ENCODE data around the gene HIVEP1.

HIVEP1 gene

GRCh38 chr6:12200761-12201160 lies 188.6 kb downstream of the HIVEP1 start:
- Histone ChIP-seq H3K36me3 (ENCODE audit: control insufficient read depth in 2 of 2, insufficient read depth in 1 of 2, low read length in 2 of 2) (no peaks in the 10 kb centered on the region), H3K9me3 (ENCODE audit: control insufficient read depth, insufficient read depth, low read depth, low read length) (no peaks in the 10 kb centered on the region), H3K4me1 (ENCODE audit: control insufficient read depth, insufficient read depth, low read length) (no peaks in the 10 kb centered on the region), H3K4me3 (ENCODE audit: low read depth, low read length) (no peak overlapping the region), H3K27ac (ENCODE audit: extremely low read depth, low read depth, low read length) (no peak overlapping the region)
- CTCF ChIA-PET, result interaction anchor here (0.5 to 0.8 kb wide), 3 partner anchors 35 to 546 kb away, joined by 3 to 4 read pairs (median 3); no protein-coding TSS in a partner anchor
- POLR2A ChIA-PET, result interaction anchor here (0.5 to 0.9 kb wide), 2 partner anchors 21 to 57 kb away, joined by 3 to 4 read pairs; no protein-coding TSS in a partner anchor
- no peak for TF ChIP-seq ZIC2 (tag by site-specific recombination; IDR thresholded peaks at IDR 0.05)
- TF ChIP-seq ZNF214 (tag by site-specific recombination; IDR thresholded peaks at IDR 0.05; ENCODE audit: borderline replicate concordance), result no peak
- TF ChIP-seq TCF7L2 (IDR thresholded peaks at IDR 0.05; ENCODE audit: borderline replicate concordance, low read depth, low read length), result no peak
- peak; percentile 47; the same call in 1 of the 2 replicates for TF ChIP-seq ZBTB17 (tag by site-specific recombination; IDR thresholded peaks at IDR 0.05)
- no peak for TF ChIP-seq ZSCAN4 (tag by site-specific recombination; IDR thresholded peaks at IDR 0.05)
- no peak for TF ChIP-seq ZNF777 (tag by site-specific recombination; IDR thresholded peaks at IDR 0.05; ENCODE audit: borderline replicate concordance)

- ChIA-PET POLR2A (interaction anchor here (0.6 to 1.1 kb wide), 3 partner anchors 10 to 183 kb away, joined by 4 to 5 read pairs (median 4); partner anchors contain the start of gene EDN1), CTCF (interaction anchor here (0.6 to 1.5 kb wide), 2 partner anchors 30 to 475 kb away, joined by 3 to 10 read pairs; no protein-coding TSS in a partner anchor)
- H3K9me3 ChIP-seq (ENCODE audit: control insufficient read depth, insufficient read depth, low read depth, low read length), result no peaks in the 10 kb centered on the region
- no peaks in the 10 kb centered on the region for H3K36me3 ChIP-seq (ENCODE audit: control insufficient read depth in 2 of 2, insufficient read depth in 1 of 2, low read length in 2 of 2)
- H3K4me1 ChIP-seq (ENCODE audit: control insufficient read depth, insufficient read depth, low read length), result no peaks in the 10 kb centered on the region
- no peak overlapping the region for H3K27ac ChIP-seq (ENCODE audit: extremely low read depth, low read depth, low read length)
- H3K4me3 ChIP-seq (ENCODE audit: low read depth, low read length), result no peak overlapping the region
- TF ChIP-seq MEIS1 (CRISPR knock-in tag; IDR thresholded peaks at IDR 0.05; ENCODE audit: borderline replicate concordance) (no peak), FEZF1 (tag by site-specific recombination; IDR thresholded peaks at IDR 0.05) (0 out of 2 replicates have a peak, but pooled peaks have one; percentile 46)
These were observed 190.9 kb downstream of the HIVEP1 start for GRCh38 chr6:12203001-12203400.

- CTCF ChIA-PET, result interaction anchor here (0.7 kb wide), 1 partner anchor 389 kb away, joined by 3 read pairs; no protein-coding TSS in a partner anchor
- POLR2A ChIA-PET, result no interaction called here
- no peaks in the 10 kb centered on the region for H3K9me3 ChIP-seq (ENCODE audit: control insufficient read depth, insufficient read depth, low read depth, low read length)
- H3K27ac ChIP-seq (ENCODE audit: extremely low read depth, low read depth, low read length), result no peak overlapping the region
- H3K4me3 ChIP-seq (ENCODE audit: low read depth, low read length), result no peak overlapping the region
- H3K4me1 ChIP-seq (ENCODE audit: control insufficient read depth, insufficient read depth, low read length), result no peaks in the 10 kb centered on the region
- no peaks in the 10 kb centered on the region for H3K36me3 ChIP-seq (ENCODE audit: control insufficient read depth in 2 of 2, insufficient read depth in 1 of 2, low read length in 2 of 2)
- TF ChIP-seq ZNF544 (tag by site-specific recombination; IDR thresholded peaks at IDR 0.05) (no peak), ZNF248 (tag by site-specific recombination; IDR thresholded peaks at IDR 0.05) (no peak)
These were observed 196.1 kb downstream of the HIVEP1 start for GRCh38 chr6:12208190-12208589.

- no peak overlapping the region for H3K27ac ChIP-seq (ENCODE audit: extremely low read depth, low read depth, low read length)
- ChIA-PET POLR2A (no interaction called here), CTCF (no interaction called here)
- TF ChIP-seq ZNF518A (tag by site-specific recombination; conservative IDR thresholded peaks at IDR 0.05; ENCODE audit: low read depth) (no peak), ZSCAN16 (tag by site-specific recombination; IDR thresholded peaks at IDR 0.05) (no peak), ZNF335 (tag by site-specific recombination; conservative IDR thresholded peaks at IDR 0.05) (no peak), ZNF223 (tag by site-specific recombination; IDR thresholded peaks at IDR 0.05) (no peak), ZNF48 (tag by site-specific recombination; IDR thresholded peaks at IDR 0.05) (no peak), REST (tag by site-specific recombination; IDR thresholded peaks at IDR 0.05) (no peak), ZNF488 (tag by site-specific recombination; IDR thresholded peaks at IDR 0.05) (no peak), KLF16 (tag by site-specific recombination; IDR thresholded peaks at IDR 0.05) (no peak)
These were observed 196.6 kb downstream of the HIVEP1 start for GRCh38 chr6:12208673-12209072.

More at GRCh38 chr6:12208673-12209072, 196.6 kb downstream of the HIVEP1 start:
- Histone ChIP-seq H3K36me3 (ENCODE audit: control insufficient read depth in 2 of 2, insufficient read depth in 1 of 2, low read length in 2 of 2) (no peaks in the 10 kb centered on the region), H3K9me3 (ENCODE audit: control insufficient read depth, insufficient read depth, low read depth, low read length) (no peaks in the 10 kb centered on the region), H3K4me1 (ENCODE audit: control insufficient read depth, insufficient read depth, low read length) (no peaks in the 10 kb centered on the region), H3K4me3 (ENCODE audit: low read depth, low read length) (no peak overlapping the region)

All from HEK293 (cell line).